Epidermal melanocyte (primary cell): ENCODE measurements around the gene SCYGR4.

ENCODE experiments used
- DNase-seq: peaks from one replicate; pipeline ENCODE4 v3.0.0; 2011; ENCODE audit warnings: low spot score; ENCODE audit not compliant: insufficient read length

Gene SCYGR4

DNA sequence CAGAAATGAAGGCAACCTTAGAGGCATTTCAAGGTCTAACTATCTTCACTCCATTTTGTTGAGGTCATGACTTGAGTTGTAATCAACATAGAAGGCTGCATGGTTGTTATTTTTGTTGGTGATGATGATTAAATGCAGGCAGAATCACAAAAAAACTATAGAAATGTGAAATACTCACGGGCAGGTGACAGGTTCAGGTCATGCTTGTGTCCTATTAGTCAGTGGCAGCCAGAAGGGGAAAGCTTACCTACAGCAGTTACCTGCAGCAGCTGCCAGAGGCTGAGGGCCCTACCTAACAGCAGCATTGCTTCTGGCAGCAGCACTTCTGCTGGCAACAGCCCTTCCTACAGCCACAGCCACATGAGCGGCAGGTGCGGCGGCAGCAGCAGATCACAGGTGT, 3.1 kb upstream of the SCYGR4 start:
- no peak for DNase-seq

DNA sequence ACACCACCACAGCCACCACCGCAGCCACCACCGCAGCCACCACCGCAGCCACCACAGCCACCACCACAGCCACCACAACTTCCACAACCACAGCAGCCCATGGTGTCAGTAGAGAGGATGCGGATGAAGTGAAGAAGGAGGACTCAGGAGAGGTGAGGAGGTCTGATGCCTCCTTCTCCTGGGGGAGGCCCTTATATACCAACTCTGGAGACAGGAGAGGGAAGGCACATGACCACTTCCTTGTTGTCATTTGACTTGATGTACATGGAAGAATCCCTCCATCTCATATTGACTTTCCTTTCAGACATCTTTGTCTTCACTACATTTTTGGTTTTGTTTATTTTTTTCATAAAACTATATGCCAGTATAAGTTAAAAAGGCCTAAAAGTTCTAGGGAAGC, 2.6 kb upstream of the SCYGR4 start, which contains the start of gene SCYGR3:
Gene SCYGR3 (minus strand): TSS at position 101 of the 400 bp plus-strand sequence. CDS start 0 bp downstream, at position 101.
- DNase-seq = no peak

- no peak for DNase-seq
Observed at GRCh38 chr2:227615181-227615580, 2.1 kb upstream of the SCYGR4 start.

DNA sequence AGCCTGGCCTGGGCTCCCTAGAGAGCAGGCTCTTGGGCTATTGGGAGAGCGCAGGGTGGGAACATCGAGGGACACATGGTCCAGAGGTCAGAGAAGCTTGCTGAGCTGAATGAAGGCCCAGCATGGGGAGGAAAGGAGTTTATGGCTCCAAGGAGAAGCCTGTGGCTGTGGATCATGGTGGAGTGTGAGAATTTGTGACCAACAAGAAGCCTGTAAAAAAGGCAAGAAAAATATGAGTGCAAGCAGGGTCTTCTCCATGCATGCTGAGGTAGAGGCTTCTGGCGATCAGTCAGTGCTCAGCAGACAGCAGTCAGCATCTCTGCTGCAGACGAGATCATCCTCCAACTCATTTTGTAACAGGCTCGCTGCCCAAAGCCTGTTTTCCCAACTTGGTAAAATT, 1.4 kb upstream of the SCYGR4 start:
- DNase-seq = no peak

GRCh38 chr2:227616631-227617030, 667 bp upstream of the SCYGR4 start:
- DNase-seq = no peak

GRCh38 chr2:227623226-227623625, 5.9 kb downstream of the SCYGR4 start:
- no peak for DNase-seq

DNA sequence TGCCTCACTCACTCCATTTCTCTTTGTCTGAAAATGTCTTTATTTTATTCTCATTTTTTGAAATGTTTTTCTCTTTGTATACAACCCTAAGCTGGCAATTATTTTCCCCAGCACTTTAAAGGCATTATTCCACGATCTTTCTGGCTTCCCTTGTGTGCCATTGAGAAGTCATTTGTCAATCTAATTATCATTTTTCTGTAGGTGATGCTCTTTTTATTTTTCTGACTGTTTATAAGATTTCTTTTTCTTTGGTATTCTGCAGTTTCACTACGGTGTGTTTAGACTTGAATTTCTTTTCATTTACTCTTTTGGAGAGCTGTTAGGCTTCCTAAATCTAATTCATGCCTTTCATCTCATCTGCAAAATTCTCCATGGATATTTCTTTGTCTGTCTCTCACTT, 8.1 kb downstream of the SCYGR4 start:
- no peak for DNase-seq

GRCh38 chr2:227626580-227627151, 9.4 kb downstream of the SCYGR4 start:
- no peak for DNase-seq

DNA sequence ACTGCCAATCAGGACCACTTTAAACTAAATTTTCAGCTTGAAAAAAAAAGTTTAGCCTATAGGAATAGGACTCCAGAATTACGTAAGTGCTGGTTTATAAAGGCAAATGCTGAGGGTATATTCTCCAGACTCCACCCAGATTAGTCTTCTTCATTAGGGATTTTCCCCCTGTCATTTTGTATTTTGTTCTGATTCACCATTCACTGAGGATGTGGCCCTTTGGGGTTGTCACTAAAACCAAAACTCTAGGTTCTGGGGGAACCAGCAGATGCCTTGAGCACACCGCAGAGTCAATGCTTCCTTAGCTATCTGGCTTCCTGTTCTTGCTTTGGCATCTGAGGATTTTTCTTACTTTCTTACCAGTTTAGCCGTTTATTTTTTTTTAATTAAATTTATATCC, 10.5 kb downstream of the SCYGR4 start:
- no peak for DNase-seq

GRCh38 chr2:227629435-227629834, 12.1 kb downstream of the SCYGR4 start:
- no peak for DNase-seq

GRCh38 chr2:227630322-227630721, 13.0 kb downstream of the SCYGR4 start:
- no peak for DNase-seq

- DNase-seq = no peak
Observed at GRCh38 chr2:227632827-227633226, 15.5 kb downstream of the SCYGR4 start.

GRCh38 chr2:227634201-227634600, 16.9 kb downstream of the SCYGR4 start:
- DNase-seq = no peak

DNA sequence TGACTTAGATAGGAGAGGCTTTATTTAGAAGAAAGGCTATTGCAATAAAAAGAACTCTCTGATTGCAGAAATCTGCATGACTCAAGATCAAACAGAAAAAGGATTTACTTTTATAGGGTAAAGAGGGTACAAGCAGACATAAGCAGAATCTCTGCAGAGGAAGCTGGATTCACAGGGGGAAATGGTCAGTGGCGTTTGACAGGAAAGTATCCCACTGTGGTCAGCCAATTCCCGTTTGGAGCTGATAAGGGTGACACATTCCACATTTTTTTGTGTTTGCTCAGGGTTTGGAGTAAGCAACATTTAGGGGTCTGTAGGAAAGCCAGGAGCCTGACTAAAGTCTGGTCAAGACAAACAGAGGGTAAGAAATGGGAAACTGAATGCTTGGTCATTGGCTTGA, 25.4 kb downstream of the SCYGR4 start:
- no peak for DNase-seq

DNA sequence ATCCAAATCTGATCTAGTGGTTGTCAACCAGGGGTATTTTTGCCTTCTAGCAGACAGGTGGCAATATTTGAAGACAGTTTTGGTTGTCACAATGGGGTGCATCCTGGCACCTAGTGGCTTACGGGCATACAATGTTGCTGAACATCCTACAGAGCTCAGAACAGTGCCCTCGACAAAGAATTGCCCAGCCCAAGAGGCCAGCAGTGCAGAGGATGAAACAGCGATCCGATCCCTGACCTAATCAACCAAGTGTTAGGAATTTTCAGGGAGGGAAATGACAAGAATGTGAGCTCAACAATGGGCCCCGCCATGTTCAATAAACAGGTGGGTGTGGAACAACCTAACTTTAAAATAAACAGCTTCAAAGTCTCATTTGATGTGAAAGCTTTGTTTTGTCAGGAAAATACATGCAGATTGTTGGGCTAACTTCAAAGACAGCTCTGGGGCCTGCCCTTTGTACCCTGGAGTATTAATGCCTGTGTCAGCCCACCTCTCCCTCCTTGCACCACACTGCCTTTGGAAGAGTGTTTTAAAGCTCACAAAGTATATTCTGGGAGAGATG, 26.8 kb downstream of the SCYGR4 start:
- no peak for DNase-seq

- DNase-seq = no peak
Observed at GRCh38 chr2:227653419-227653818, 36.1 kb downstream of the SCYGR4 start.

DNA sequence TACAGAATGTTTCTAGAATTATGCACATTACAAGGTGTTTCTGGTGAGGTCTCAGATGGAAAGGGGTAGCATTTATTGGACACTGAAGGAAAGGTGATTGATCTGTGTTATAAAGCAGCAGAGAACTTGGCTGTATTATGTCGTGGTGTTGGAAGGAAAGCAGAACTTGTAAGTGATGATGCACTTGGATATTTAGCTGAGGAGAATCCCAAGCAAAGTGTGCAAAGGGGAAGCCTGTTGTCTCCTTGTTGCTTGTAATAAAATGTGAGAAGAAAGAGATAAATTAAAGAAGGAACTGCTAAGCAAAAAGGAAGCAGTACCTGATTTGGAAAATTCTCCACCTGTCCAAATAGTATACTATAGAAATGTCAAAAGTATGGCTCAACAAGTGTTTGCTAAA, 37.1 kb downstream of the SCYGR4 start:
- no peak for DNase-seq

- no peak for DNase-seq
Observed at GRCh38 chr2:227655454-227655853, 38.2 kb downstream of the SCYGR4 start.

DNA sequence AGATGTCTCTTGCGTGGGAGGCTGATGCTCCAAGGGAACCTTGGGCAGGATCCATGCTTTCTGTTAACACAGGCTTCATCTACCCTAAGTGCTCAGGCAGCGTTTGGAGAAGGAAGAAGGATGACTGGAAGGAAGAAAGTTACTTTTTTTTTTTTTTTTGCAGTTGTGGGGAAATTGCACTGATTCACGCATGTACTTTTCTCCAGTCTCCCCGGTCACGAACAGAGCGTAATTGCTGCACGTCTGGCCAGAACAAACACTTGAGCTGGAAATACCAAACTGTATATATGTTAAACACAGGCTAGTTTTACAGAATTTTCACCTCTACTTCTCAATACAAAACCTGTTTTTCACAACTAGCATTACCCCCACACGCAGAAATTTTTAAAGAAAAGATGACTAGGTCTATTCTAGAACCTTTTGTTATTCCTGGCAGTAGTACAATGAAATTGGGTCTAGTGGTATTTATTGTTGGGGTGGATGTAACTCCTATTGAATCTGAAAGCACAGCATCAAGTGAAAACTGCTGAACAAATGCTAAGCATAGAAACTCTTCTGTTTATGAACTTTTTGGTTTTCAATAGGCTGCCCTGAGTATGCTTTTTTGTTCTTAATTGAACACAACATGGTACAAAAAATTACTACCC, 40.0 kb downstream of the SCYGR4 start:
- no peak for DNase-seq

- no peak for DNase-seq
Observed at GRCh38 chr2:227661025-227661649, 43.8 kb downstream of the SCYGR4 start.

DNA sequence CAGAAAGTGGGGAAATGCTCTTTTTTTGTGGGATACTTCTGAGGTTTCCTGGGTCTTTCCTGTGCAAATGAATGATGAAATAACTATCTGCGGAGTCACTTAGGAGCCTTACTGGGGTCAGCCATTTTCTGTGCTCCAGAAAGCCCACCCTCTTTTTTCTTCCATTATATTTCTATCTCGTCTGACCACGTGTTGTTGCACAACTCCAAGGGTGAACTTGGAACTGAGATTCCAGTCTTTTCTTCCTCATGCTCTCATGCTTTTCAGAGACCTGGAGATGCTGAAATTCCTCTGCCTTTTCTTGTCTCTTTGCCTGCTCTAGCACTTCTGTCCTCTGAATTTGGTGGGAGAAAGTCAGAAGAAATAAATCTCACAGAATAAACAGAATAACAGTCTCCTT, 44.5 kb downstream of the SCYGR4 start:
- DNase-seq = no peak

DNA sequence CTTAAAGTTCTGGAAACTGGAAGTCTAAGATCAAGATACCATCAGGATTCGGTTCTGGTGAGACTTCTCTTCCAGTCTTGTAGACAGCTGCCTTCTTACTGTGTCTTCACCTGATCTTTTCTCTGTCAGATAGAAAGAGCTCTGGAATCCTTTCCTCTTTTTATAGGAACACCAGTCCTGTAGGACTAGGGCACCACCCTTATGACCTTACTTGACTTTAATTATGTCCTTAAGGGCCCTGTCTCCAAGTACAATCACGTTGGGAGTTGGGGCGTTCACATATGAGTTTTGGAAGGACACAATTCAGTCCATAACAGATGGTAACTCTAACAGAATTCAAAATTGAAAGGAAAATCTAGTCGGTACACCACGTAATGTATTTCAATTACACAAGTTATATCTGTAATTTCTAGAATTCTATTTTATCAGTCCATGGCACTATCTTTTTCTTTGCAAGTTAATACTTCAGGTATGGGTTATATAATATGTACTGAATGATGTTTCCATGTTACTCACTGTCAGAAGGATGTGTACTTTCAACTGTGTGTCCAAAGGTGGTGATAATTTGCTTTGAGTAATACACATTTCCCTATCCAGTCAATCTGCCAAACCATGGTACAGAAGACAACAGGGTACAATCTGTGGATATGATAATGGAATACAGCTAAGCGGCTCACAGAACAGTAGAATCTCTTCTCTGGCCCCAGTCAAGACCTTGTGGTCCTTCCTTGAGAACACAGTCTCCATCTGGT, 48.1 kb downstream of the SCYGR4 start:
- DNase-seq = no peak
